Left lung (tissue), 10 donors: ENCODE data around the gene SMIM29. TPM values are rescaled to one million over a fixed set of nuclear protein-coding genes. Genes with fewer than 3 reads are reported as not detected.

Experiments used
- ATAC-seq: fragments of 200-7000 bp; cut with Tn5 transposase; one replicate; pipeline ENCODE4 v1.9.1; 2020; ENCODE audit warnings: moderate library complexity
- DNase-seq, 4 donors: peaks; one replicate each; pipeline ENCODE4 v3.0.0-alpha.2; 2013 to 2020
- H3K27ac ChIP-seq, 2 donors: fragments of 200-600 bp; sonication (generic) in 1 of 2; one replicate each; pipeline versions ENCODE4 v1.5.0 to v1.8.0; 2020 to 2021
- H3K27me3 ChIP-seq, 2 donors: fragments of 200-600 bp; sonication (generic) in 1 of 2; one replicate each; pipeline versions ENCODE4 v1.5.0 to v1.8.0; 2020 to 2021
- H3K36me3 ChIP-seq, 2 donors: fragments of 200-600 bp; sonication (generic) in 1 of 2; one replicate each; pipeline versions ENCODE4 v1.5.0 to v1.8.0; 2020 to 2021
- H3K4me1 ChIP-seq, 2 donors: fragments of 200-600 bp; one replicate each; pipeline ENCODE4 v1.8.0; 2021
- H3K4me3 ChIP-seq, 2 donors: fragments of 200-600 bp; sonication (generic) in 1 of 2; one replicate each; pipeline versions ENCODE4 v1.5.0 to v1.8.0; 2020 to 2021; ENCODE audit warnings: mild to moderate bottlenecking in 1 of 2
- H3K9me3 ChIP-seq, 2 donors: fragments of 200-600 bp; sonication (generic) in 1 of 2; one replicate each; pipeline versions ENCODE4 v1.5.0 to v1.8.0; 2020 to 2021
- CTCF ChIP-seq, 2 donors: fragments of 200-600 bp; sonication (generic) in 1 of 2; IDR thresholded peaks; one replicate each; pipeline versions ENCODE4 v1.5.0 to v1.8.0; 2021; ENCODE audit warnings: antibody characterized with exemption in 2 of 2
- intact Hi-C, 2 donors: fragments of 100-400 bp; cut with DNase I; formaldehyde crosslinking; loops; one replicate each; pipeline versions ENCODE4 v1.11.2 to v1.14.2; 2022
- polyA plus RNA-seq, 6 donors: library from polyadenylated mRNA; unstranded; fragments of 120-200 nt; gene quantifications; one replicate each; pipeline ENCODE4 v1.2.1, GENCODE V29; 2013; ENCODE audit not compliant: insufficient read length in 6 of 6
- total RNA-seq, 2 donors: library from RNA; stranded (reverse); fragmentation: NEBNext Ultra II Directional; extraction: Animal tissue kit (Norgen Biotek cat#: 25700); gene quantifications; one replicate each; pipeline ENCODE4 v1.2.1, GENCODE V29; 2021
- donor health status: DM: no; HTN: yes; CAD: no.
- donor health status: DM: no; HTN: no; CAD: no.

The SMIM29 gene
- total and polyA plus RNA-seq, 8 donors = 11.0 to 38.9 (median 13.4) TPM

DNA sequence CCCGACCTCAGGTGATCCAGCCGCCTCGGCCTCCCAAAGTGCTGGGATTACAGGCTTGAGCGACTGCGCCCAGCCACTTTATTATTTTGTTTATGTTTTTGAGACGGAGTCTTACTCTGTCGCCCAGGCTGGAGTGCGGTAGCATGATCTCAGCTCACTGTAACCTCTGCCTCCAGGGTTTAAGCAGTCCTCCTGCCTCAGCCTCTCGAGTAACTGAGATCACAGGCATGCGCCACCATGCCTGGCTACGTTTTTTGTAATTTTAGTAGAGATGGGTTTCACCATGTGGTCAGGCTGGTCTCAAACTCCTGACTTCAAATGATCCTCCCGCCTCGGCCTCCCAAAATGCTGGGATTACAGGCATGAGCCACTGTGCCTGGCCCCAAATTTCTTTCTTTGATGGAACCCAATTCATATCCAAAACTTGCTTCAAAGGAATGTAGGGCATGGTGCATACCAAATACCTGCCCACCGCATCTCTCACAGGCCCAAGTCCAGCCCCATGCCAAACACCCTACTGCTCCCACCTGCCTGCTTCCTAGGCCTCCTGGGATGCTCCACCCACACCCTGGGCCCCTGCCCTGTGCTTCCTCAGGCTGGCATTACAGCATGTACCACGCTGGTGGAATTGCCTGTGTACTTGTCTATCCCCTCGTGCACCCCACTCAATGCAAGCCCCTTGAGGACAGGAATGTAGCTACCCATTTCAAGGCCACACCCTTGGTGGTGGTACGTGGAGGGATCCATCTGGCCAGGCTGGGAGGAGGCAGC lies 17.1 kb downstream of the SMIM29 start:
- H3K4me1 ChIP-seq = peaks cover 6 to 24% of the 10 kb centered on the region in 2 donors
- H3K9me3 ChIP-seq = no peaks in the 10 kb centered on the region
- H3K27me3 ChIP-seq = no peaks in the 10 kb centered on the region
- H3K4me3 ChIP-seq = no peak overlapping the region
- DNase-seq (no peak), ATAC-seq (no peak)
- intact Hi-C loops = no loop called here
- no peak for TF ChIP-seq CTCF (IDR thresholded peaks at IDR 0.05)
- H3K36me3 ChIP-seq = no peaks in the 10 kb centered on the region
- H3K27ac ChIP-seq = no peak overlapping the region

- Histone ChIP-seq H3K27me3 (no peaks in the 10 kb centered on the region), H3K9me3 (no peaks in the 10 kb centered on the region), H3K36me3 (no peaks in the 10 kb centered on the region), H3K4me1 (peaks cover under 1 to 19% of the 10 kb centered on the region in 2 donors), H3K4me3 (no peak overlapping the region), H3K27ac (no peak overlapping the region)
- intact Hi-C loops = no loop called here
- no peak for TF ChIP-seq CTCF (IDR thresholded peaks at IDR 0.05)
- DNase-seq = peak in 1 of 4 donors; percentile 27
- no peak for ATAC-seq
Measured at GRCh38 chr6:34230653-34231371, 18.0 kb downstream of the SMIM29 start.

- Histone ChIP-seq H3K4me3 (no peak overlapping the region), H3K4me1 (peaks cover 0 to 14% of the 10 kb centered on the region in 2 donors), H3K9me3 (no peaks in the 10 kb centered on the region), H3K27ac (no peak overlapping the region), H3K36me3 (no peaks in the 10 kb centered on the region), H3K27me3 (no peaks in the 10 kb centered on the region)
- intact Hi-C loops = no loop called here
- DNase-seq (no peak), ATAC-seq (no peak)
- no peak for TF ChIP-seq CTCF (IDR thresholded peaks at IDR 0.05)
Measured at GRCh38 chr6:34229877-34230276, 18.9 kb downstream of the SMIM29 start.

DNA sequence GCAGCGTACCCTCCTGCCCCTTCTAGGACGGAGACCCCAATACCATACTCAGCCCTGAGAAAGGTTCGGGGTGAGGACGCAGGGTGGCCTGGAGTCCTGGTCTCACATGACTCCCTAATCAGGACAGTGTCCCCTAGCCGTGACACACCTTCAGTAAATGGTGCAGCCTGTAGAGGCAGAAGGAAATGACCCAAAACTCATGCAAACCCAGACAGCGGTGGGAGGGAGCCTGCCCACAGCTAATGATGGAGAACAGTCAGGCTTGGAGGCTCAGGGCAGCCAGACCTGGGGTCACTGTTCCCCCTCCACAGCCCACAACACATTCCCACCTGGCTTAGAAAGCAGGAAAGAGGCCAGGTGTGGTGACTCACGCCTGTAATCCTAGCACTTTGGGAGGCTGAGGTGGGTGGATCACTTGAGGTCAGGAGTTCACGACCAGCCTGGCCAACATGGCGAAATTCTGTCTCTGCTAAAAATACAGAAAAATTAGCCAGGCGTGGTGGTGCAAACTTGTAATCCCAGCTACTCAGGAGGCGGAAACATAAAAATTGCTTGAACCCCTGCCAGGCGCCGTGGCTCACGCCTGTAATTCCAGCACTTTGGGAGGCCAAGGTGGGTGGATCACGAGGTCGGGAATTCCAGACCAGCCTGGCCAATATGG lies 20.9 kb downstream of the SMIM29 start:
- TF ChIP-seq CTCF (IDR thresholded peaks at IDR 0.05) = no peak
- intact Hi-C loops = no loop called here
- no peaks in the 10 kb centered on the region for H3K9me3 ChIP-seq
- H3K36me3 ChIP-seq = no peaks in the 10 kb centered on the region
- no peak overlapping the region for H3K4me3 ChIP-seq
- DNase-seq = no peak
- H3K4me1 ChIP-seq = peaks cover 10 to 32% of the 10 kb centered on the region in 2 donors
- H3K27me3 ChIP-seq = no peaks in the 10 kb centered on the region
- no peak overlapping the region for H3K27ac ChIP-seq
- no peak for ATAC-seq
